K562 (cell line): ENCODE results near the gene HMX3. TPM values are rescaled to one million over a fixed set of nuclear protein-coding genes. Genes with fewer than 3 reads are reported as not detected.

Experiments
- ATAC-seq: fragments of 200-7000 bp; cut with Tn5 transposase; 3 replicates; pipeline ENCODE4 v1.9.1; 2020; ENCODE audit warnings: moderate library complexity
- BruUV-seq: library from RNA; stranded (reverse); fragments of 400-500 nt; replicated peaks from 2 replicates; lab custom pipeline; 2021; lab: Mats Ljungman, UMichigan
- CTCF ChIA-PET: fragments of 300-600 bp; formaldehyde crosslinking; extraction: SDS; loops from one replicate; lab custom pipeline; 2021; ENCODE audit warnings: low intra/inter-chr PET ratio; lab: Yijun Ruan, JAX
- POLR2A ChIA-PET: fragments of 300-600, 350-650 bp; sonication (Branson Sonifier 250); formaldehyde crosslinking; extraction: SDS; loops from one replicate; lab custom pipeline; 2021; ENCODE audit warnings: antibody characterized with exemption, inconsistent platforms; lab: Yijun Ruan, JAX
- DNase-seq, 4 experiments: peaks; one replicate each; pipeline versions ENCODE4 v3.0.0 to v3.0.0-alpha.2; 2011 to 2018; ENCODE audit warnings: low spot score in 3 of 4, mixed read lengths in 3 of 4; ENCODE audit errors: extremely low read depth in 1 of 4
- FAIRE-seq: peaks from 2 replicates; lab custom pipeline; 2011; peaks lifted over from hg19 to GRCh38; lab: Jason Lieb, UNC
- H2AFZ ChIP-seq: 2 replicates; pipeline ENCODE4 v1.6.0; 2011; ENCODE audit warnings: low read depth, low read length, control low read depth, inconsistent platforms
- H3K27ac ChIP-seq: fragments of 200-600 bp; 3 replicates; pipeline ENCODE4 v1.8.0; 2011; ENCODE audit warnings: low read depth, mild to moderate bottlenecking, control low read depth, inconsistent platforms, low read length, moderate library complexity, mixed read lengths; ENCODE audit errors: extremely low read depth
- H3K27me3 ChIP-seq, 2 experiments: fragments of 300-600 bp in 1 of 2; 2 replicates in 1 of 2; 3 replicates in 1 of 2; pipeline versions ENCODE4 v1.6.0 to v1.8.0; 2011; ENCODE audit warnings: inconsistent platforms in 2 of 2, low read length in 2 of 2, mild to moderate bottlenecking in 1 of 2, mixed read lengths in 1 of 2, moderate library complexity in 1 of 2; ENCODE audit not compliant: control insufficient read depth in 2 of 2, insufficient read depth in 2 of 2
- H3K36me3 ChIP-seq: fragments of 300-600 bp; 3 replicates; pipeline ENCODE4 v1.8.0; 2011; ENCODE audit warnings: mild to moderate bottlenecking, low read length, inconsistent platforms; ENCODE audit not compliant: control insufficient read depth, insufficient read depth
- H3K4me1 ChIP-seq, 2 experiments: fragments of 200-600 bp in 1 of 2; replicated peaks in 1 of 2; 2 replicates in 1 of 2; 3 replicates in 1 of 2; pipeline versions ENCODE4 v1.5.1 to v1.8.0; 2011; ENCODE audit warnings: inconsistent platforms in 2 of 2, low read length in 2 of 2, mild to moderate bottlenecking in 1 of 2, mixed read lengths in 1 of 2, moderate library complexity in 1 of 2; ENCODE audit not compliant: control insufficient read depth in 2 of 2, insufficient read depth in 2 of 2
- H3K4me2 ChIP-seq: 2 replicates; pipeline ENCODE4 v1.6.1; 2011; ENCODE audit warnings: low read length, control low read depth, inconsistent platforms, mixed read lengths; ENCODE audit not compliant: insufficient read depth
- H3K4me3 ChIP-seq: fragments of 200-600 bp; sonication (generic), shearing (Covaris generic); 2 replicates; pipeline ENCODE4 v1.5.1; 2016; ENCODE audit warnings: control low read depth, inconsistent platforms
- H3K79me2 ChIP-seq: fragments of 200-600 bp; 3 replicates; pipeline ENCODE4 v1.8.0; 2011; ENCODE audit warnings: low read length, inconsistent platforms; ENCODE audit not compliant: control insufficient read depth, insufficient read depth
- H3K9ac ChIP-seq, 2 experiments: 2 replicates each; pipeline versions ENCODE4 v1.6.0 to v1.6.1; 2011; ENCODE audit warnings: low read depth in 2 of 2, low read length in 2 of 2, control low read depth in 1 of 2, inconsistent platforms in 1 of 2, mild to moderate bottlenecking in 1 of 2, mixed read lengths in 1 of 2; ENCODE audit not compliant: insufficient read depth in 1 of 2
- H3K9me1 ChIP-seq: one replicate; pipeline ENCODE4 v1.6.0; 2011; ENCODE audit warnings: inconsistent platforms, mild to moderate bottlenecking, low read length, moderate library complexity; ENCODE audit not compliant: control insufficient read depth, insufficient read depth
- H3K9me3 ChIP-seq: replicated peaks from 2 replicates; pipeline ENCODE4 v1.5.1; 2011; ENCODE audit warnings: low read depth, low read length, inconsistent platforms; ENCODE audit not compliant: control insufficient read depth, insufficient read depth
- H4K20me1 ChIP-seq: replicated peaks from 2 replicates; pipeline ENCODE4 v1.6.1; 2011; ENCODE audit warnings: low read length, inconsistent platforms, mixed read lengths; ENCODE audit not compliant: control insufficient read depth, insufficient read depth
- ZNF24 ChIP-seq: fragments of 450-650 bp; IDR thresholded peaks from 2 replicates; pipeline ENCODE4 v1.6.1; 2016
- WGBS: fragments of 100-300 bp; shearing (Covaris generic); methylation state at CpG from one replicate; pipeline ENCODE4 v1.1.6; 2016; ENCODE audit warnings: low coverage, mixed read lengths; ENCODE audit not compliant: insufficient coverage; ENCODE audit errors: missing lambda C conversion rate; 5-methylcytosine and 5-hydroxymethylcytosine counted together
- in situ Hi-C: fragments of 300-500 bp; cut with MboI; formaldehyde crosslinking; loops from 4 replicates; pipeline ENCODE4 v1.15.0; 2018; ENCODE audit warnings: inconsistent platforms, mixed read lengths
- intact Hi-C: fragments of 100-400 bp; cut with micrococcal nuclease; formaldehyde crosslinking; loops from 2 replicates; pipeline ENCODE4 v1.14.2; 2022
- polyA plus RNA-seq, 8 experiments: library from polyadenylated mRNA; depleted of rRNA in 4 of 8; stranded (reverse) in 5 of 8; unstranded in 3 of 8; fragments of >200 nt; fragmentation: Nextera tagmentation in 2 of 8; fragmentation: Illumina TruSeq in 1 of 8; extraction: Ambion mirVana in 2 of 8; extraction: Trizol in 1 of 8; gene quantifications; 2 replicates each; pipeline versions ENCODE4 v1.2.1 to v1.2.3, GENCODE V29; 2011 to 2014; ENCODE audit warnings: inconsistent platforms in 1 of 8, missing spikeins in 1 of 8
- total RNA-seq, 7 experiments: library from RNA; depleted of rRNA in 6 of 7; stranded (reverse); fragments of >200 nt in 6 of 7; fragmentation: Illumina TruSeq in 2 of 7; extraction: Trizol in 2 of 7; gene quantifications; 2 replicates each; pipeline versions ENCODE4 v1.2.1 to v1.2.3, GENCODE V29; 2011 to 2021; ENCODE audit warnings: low replicate concordance in 1 of 7
- TF ChIP-seq, protein P1 (sequence below): sonication (generic); formaldehyde crosslinking; IDR thresholded peaks from 2 replicates; pipeline ENCODE4 v1.8.0; 2022; ENCODE audit warnings: mild to moderate bottlenecking, missing genetic modification reagents
- TF ChIP-seq, protein P2 (sequence below): sonication (generic); formaldehyde crosslinking; IDR thresholded peaks from 2 replicates; pipeline ENCODE4 v1.8.0; 2022; ENCODE audit warnings: mild to moderate bottlenecking, low read depth, missing genetic modification reagents
- TF ChIP-seq, protein P3 (sequence below), 2 experiments: IDR thresholded peaks; 2 replicates each; pipeline ENCODE4 v1.6.1; 2012; ENCODE audit warnings: improper control_type of control experiment in 2 of 2, low read depth in 2 of 2, low read length in 2 of 2, borderline replicate concordance in 1 of 2
- TF ChIP-seq, protein P4 (sequence below): fragments of 250-450 bp; sonication (Bioruptor Pico); IDR thresholded peaks from 2 replicates; pipeline ENCODE4 v1.5.0; 2020; ENCODE audit warnings: mild to moderate bottlenecking, borderline replicate concordance

Gene HMX3
- total and polyA plus RNA-seq, 9 of the 15 experiments (the other 6 are each of a cell fraction or from before 2014, with no cell fraction given) = 0.55 to 43.5 (median 7.4) TPM; not detected in 2

DNA sequence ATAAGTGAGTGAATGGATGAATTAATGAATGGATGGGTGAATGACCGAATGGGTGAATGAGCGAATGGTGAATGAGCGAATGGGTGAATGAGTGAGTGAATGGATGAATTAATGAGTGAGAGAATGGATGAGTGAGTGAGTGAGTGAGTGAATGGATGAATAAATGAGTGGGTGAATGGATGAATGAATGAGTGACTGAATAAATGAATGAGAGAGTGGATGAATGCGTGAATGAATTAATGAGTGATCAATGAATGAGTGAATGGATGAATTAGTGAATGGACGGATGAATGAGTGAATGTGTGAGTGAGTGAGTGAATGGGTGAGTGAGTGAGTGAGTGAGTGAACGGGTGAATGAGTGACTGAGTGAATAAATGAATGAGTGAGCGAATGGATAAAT lies 49.5 kb upstream of the HMX3 start:
- ChIA-PET CTCF (no interaction called here), POLR2A (no interaction called here)
- Histone ChIP-seq H3K4me1 (no peaks in the 10 kb centered on the region), H3K9me1 (no peaks in the 10 kb centered on the region), H3K79me2 (no peaks in the 10 kb centered on the region), H3K27ac (no peak overlapping the region), H4K20me1 (no peaks in the 10 kb centered on the region), H2AFZ (no peak overlapping the region), H3K4me3 (no peak overlapping the region), H3K4me2 (no peak overlapping the region), H3K27me3 (peaks cover 0 to 7% of the 10 kb centered on the region in 2 experiments; a peak in 4 of 5 replicates), H3K9ac (no peak overlapping the region), H3K36me3 (no peaks in the 10 kb centered on the region), H3K9me3 (no peaks in the 10 kb centered on the region)
- ATAC-seq = no peak
- peak; percentile 89 for TF ChIP-seq ZNF24
- TF ChIP-seq, protein P1, sequence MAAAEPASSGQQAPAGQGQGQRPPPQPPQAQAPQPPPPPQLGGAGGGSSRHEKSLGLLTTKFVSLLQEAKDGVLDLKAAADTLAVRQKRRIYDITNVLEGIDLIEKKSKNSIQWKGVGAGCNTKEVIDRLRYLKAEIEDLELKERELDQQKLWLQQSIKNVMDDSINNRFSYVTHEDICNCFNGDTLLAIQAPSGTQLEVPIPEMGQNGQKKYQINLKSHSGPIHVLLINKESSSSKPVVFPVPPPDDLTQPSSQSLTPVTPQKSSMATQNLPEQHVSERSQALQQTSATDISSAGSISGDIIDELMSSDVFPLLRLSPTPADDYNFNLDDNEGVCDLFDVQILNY (CRISPR knock-in tag) = no peak
- TF ChIP-seq, protein P2, sequence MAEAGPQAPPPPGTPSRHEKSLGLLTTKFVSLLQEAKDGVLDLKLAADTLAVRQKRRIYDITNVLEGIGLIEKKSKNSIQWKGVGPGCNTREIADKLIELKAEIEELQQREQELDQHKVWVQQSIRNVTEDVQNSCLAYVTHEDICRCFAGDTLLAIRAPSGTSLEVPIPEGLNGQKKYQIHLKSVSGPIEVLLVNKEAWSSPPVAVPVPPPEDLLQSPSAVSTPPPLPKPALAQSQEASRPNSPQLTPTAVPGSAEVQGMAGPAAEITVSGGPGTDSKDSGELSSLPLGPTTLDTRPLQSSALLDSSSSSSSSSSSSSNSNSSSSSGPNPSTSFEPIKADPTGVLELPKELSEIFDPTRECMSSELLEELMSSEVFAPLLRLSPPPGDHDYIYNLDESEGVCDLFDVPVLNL (CRISPR knock-in tag) = no peak
- TF ChIP-seq, protein P3, sequence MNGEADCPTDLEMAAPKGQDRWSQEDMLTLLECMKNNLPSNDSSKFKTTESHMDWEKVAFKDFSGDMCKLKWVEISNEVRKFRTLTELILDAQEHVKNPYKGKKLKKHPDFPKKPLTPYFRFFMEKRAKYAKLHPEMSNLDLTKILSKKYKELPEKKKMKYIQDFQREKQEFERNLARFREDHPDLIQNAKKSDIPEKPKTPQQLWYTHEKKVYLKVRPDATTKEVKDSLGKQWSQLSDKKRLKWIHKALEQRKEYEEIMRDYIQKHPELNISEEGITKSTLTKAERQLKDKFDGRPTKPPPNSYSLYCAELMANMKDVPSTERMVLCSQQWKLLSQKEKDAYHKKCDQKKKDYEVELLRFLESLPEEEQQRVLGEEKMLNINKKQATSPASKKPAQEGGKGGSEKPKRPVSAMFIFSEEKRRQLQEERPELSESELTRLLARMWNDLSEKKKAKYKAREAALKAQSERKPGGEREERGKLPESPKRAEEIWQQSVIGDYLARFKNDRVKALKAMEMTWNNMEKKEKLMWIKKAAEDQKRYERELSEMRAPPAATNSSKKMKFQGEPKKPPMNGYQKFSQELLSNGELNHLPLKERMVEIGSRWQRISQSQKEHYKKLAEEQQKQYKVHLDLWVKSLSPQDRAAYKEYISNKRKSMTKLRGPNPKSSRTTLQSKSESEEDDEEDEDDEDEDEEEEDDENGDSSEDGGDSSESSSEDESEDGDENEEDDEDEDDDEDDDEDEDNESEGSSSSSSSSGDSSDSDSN (IDR thresholded peaks at IDR 0.05; ENCODE audit: borderline replicate concordance in 1 of 2, low read depth in 2 of 2, low read length in 2 of 2) = no peak
- TF ChIP-seq, protein P4, sequence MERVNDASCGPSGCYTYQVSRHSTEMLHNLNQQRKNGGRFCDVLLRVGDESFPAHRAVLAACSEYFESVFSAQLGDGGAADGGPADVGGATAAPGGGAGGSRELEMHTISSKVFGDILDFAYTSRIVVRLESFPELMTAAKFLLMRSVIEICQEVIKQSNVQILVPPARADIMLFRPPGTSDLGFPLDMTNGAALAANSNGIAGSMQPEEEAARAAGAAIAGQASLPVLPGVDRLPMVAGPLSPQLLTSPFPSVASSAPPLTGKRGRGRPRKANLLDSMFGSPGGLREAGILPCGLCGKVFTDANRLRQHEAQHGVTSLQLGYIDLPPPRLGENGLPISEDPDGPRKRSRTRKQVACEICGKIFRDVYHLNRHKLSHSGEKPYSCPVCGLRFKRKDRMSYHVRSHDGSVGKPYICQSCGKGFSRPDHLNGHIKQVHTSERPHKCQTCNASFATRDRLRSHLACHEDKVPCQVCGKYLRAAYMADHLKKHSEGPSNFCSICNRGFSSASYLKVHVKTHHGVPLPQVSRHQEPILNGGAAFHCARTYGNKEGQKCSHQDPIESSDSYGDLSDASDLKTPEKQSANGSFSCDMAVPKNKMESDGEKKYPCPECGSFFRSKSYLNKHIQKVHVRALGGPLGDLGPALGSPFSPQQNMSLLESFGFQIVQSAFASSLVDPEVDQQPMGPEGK (CRISPR knock-in tag) = no peak
- intact Hi-C loops = no loop called here
- WGBS = 2% methylated on average over 7 of the region's 7 CpGs
- in situ Hi-C loops = no loop called here
- no peak for DNase-seq
- BruUV-seq = no TSS peak
- FAIRE-seq = no peak
